NK-92 treated with Interleukin-12 subunit alpha and Interleukin-12 subunit beta, amount 100 ng/mL, for 24 hours (cell line): ENCODE data around the gene HSPA12A.
"Not testable (repeated sequence)": the region's sequence is repeated elsewhere in the genome, so short reads cannot be mapped to it uniquely, and the experiment has no call there.

Source experiments
- DNase-seq: peaks from one replicate; lab custom pipeline; 2025; lab: John Stamatoyannopoulos, UW

Gene HSPA12A

DNA sequence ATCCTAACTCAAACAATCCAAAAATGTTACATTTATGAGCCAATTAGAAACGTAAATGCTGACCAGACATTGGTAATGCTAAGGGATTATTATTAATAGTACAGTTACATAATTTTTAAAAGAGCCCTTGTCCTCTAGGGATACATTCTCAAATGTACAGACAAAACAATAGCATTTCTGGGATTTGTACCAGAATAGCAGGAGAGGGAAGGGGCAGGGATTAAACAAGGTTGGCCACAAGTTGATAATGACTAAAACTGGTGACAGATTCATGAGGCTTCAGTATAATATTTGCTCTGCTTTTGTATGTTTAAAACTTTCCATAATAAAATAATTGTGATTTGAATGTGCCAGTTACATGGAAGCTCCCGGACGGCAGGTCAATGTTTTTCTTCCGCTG lies 27.0 kb downstream of the HSPA12A start:
- no peak for DNase-seq

DNA sequence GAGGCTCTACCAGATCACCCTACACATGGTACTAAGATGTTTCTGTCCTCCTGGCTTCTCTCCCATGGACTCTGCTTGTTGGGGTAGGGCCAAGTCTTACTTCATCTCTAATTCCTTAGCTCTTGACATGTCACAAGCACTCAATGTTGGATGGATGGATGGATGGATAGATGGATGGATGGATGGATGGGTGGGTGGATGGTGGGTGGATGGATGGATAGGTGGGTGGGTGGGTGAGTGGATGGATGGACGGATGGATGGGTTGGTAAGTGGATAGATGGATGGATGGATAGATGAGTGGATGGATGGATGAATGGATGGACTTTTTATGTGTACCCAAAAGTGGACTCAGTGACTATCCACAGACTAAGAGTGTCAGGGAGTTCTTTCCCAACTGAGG lies 28.5 kb downstream of the HSPA12A start:
- no peak for DNase-seq

DNA sequence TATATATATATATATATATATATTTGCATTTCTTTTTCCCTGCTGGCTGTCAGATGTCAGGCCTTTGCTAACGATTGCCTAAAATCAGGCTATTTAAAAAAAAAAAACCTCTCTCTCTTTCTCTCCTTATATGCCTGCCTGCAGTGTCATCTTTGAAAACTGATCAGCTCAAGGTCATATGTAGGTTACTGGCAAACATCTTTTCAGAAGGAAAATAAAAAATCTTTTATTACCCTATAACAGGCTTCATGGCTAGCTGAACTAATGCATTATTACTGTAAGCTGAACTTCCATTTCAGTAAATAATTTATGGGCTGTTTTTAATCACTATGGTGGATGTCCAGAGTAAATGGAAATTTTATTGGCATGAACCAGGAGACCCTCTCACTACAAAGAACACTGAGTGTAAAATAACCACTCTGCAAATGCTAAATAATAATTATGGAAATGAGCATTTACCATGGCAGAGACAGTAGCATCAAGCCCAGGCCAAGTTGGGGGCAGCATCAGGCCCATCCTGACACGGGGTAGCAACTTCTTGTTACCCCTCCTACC lies 29.3 kb downstream of the HSPA12A start:
- DNase-seq = no peak

DNA sequence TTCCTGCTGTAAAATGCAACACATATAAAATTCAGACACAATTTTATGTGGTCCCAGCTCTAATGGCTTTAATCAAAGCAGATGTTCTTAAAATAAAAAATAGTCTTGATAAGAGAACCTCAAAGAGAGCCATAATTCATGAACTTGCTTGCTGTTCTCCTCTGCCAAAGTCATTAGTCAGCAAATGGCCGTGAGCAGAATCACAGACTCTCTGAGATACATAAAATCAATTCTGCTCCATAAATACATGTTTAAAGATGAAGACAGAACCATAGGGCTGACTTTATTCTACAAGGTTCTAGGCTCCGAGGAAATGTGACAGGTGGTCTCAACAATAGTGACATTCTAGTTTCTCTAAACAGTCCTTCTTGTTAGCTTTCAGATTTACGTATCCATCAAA lies 29.8 kb downstream of the HSPA12A start:
- no peak for DNase-seq

DNA sequence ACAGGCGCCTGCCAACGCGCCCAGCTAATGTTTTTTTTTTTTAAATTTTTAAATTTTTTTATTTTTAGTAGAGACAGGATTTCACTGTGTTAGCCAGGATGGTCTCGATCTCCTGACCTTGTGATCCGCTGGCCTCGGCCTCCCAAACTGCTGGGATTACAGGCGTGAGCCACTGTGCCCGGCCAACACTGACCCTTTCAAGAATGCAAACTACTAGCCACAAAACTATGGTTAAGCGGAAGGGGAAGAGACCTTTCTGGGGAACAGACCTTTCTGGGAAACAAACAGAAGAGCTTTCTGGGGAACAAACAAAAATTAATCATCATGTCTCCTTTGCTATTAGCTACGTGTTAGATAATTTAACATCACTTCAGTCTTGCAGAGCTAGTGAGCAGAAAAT lies 30.6 kb downstream of the HSPA12A start:
- not testable (repeated sequence) for DNase-seq

DNA sequence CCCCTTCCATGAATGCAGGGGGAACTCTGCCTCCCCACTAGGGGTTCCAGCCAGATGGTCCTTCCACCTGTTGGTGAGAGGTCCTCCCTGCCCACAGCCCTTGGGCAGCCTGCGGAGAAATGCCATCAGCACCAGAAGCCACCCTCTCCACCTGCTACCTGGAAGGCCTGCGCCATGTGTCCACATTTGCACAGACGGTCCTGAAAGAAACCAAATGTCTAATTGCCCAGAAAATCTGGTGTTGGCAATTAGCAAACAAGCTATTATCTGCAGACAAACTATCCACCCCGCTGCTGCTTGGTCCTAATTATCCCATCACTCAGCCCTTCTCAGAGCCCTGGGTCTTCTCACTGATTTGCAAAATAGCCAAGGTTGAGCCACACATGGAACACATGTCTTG lies 32.3 kb downstream of the HSPA12A start:
- DNase-seq = no peak

DNA sequence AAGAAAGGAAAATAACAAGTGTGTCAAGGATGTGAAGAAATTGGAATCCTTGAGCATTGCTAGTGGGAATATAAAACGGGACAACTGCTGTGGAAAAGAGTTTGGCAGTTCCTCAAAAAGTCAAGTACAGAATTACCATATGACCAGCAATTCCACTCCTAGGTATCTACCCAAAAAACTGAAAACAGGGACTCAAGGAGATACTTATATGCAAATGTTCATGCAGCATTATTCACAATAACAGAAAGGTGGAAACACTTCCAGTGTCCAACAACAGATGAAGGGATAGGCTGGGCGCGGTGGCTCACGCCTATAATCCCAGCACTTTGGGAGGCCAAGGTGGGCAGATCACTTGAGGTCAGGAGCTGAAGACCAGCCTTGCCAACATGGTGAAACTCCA lies 33.5 kb downstream of the HSPA12A start:
- DNase-seq = no peak

DNA sequence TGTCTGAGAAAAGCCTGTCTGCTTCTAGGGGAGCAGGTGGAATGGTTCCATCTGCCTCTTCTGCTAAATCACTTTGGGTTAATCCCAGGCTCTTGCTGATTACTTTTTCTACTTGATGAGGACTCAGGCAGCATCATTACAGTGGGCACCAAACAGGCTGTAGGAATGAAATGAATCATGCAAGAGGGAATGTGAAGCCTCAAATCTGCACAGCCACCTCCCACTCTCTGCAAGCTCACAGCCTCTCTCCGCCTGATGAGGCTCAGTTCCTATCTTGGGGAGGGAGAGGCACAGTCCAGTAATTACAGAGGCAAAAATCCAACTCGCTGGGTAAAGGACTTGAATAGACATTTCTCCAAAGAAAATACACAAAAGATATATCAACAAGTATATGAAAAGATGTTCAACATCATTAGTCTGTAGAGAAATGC lies 34.0 kb downstream of the HSPA12A start:
- no peak for DNase-seq

DNA sequence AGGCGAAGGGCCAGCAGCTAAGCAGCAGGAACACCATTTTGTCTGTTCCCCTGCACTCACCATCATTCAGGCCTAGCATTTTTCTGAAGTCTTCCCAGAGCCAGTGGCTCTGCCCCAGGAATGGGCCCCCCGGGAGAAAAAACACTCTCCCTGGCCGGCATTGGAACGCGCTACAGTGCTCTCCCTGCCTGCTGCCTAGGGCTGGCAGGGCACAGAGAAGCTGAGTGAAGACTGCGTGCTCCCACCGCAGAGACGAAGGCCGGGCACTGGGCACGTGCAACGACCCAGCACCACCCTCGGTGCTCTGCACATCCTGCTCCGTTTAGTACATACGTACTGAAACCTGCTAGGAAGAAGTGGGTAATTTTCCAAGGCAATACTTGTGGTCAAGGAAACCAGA lies 34.4 kb downstream of the HSPA12A start:
- DNase-seq = no peak

DNA sequence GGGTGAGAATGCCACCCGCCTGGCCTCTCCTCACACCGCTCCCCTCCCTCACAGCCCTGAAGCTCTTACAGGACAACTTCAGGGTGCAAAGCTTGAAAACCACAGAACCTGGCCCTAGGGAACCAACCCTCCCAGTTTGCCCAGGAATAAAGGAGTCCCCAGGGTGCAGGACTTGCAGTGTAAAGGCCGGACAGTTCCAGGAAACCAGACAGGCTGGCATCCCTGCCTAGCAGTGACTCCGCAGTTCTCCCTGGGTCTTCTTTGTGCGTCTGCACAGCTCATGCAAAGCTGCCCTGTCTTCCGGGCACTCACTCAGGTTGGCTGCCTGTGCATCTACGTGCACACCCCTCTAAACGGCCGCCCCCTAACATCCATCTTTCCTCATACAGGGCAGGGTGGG lies 36.1 kb downstream of the HSPA12A start:
- no peak for DNase-seq

DNA sequence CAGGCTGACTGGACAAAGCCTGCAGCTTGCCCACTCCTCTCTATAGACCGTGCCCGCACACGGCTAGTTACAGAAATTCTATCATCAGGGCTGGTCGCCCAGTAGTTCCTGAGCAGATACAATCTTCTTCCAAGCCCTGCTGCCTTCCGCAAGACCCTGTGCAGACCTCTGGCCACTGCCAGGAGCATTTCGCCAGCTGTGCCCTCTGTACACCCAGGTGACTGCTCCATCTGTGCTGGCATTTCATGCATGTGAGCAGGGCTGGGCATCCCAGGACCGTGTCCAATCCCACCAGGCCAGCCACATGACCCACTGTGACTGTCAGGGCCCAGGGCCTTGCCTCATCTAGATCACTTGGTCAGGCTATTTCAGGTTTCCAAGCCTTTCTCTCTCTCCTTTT lies 36.9 kb downstream of the HSPA12A start:
- DNase-seq = no peak

DNA sequence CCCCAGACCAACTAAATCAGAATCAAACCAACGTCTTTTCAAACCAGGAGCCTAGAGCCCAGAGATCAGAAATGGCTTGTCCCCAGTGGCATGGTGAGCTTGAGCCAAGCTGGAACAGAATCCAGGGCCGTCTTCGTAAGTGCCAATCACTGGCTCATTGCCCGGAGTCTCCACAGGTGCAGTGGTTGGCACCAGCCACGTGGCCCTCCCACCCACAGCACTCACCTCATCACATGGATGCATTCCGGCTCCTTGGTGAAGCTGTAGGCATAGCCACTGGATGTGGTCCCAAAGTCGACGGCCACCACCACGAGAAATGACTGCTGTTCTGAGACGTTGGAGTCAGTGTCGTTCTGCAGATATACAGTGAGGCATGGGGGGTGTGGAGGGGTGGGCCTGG lies 37.4 kb downstream of the HSPA12A start:
- DNase-seq = no peak

DNA sequence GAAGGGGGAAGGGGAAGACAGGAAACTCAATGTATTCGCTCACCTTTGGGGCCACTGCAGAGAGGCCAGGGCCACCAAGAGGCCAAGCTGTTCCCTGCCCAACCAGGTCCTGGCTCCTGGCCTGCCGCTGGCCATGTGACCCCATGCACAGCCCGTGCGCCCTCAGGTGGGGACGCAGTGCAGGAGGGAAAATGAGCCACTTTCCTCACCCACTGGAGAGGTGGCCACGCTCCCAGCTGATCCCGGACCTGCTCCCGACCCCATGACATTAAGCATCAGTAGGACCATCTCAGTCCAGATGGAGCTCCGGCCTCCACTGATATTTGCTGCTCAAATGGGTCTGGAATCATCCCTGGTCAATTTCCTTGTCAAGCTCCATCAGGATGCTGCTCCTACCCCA lies 40.2 kb downstream of the HSPA12A start:
- no peak for DNase-seq

DNA sequence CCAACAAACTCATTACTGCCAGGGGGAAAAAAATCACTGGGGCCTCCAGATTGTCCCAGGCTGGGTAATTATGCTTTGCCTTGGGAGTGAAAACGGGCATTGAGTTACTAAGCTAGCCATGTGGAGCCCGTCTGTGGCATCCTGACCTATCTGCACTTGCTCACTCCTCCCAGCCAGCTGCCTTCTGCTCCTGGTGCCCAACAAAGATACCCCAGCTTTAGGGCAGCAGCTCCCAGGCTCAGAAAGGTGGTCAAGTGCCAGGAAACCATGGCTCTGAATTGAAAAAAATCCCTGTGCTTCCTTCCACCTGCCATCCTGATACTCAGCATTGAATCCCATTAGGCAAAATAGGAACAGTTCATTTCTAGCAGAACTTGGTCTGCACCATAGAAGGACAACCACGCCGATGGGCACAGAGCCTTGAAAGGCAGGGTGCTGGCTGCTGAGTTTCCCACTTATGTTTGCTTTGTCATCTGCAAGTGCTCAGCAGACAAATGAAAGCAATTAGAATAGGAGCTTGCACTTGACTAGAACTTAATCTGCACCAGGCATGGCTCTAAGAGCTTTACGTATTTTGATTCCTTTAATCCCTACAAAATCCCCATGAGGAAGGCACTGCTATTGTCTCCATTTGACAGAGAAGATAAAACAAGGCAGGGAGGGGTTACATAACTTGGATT lies 42.8 kb downstream of the HSPA12A start:
- DNase-seq = no peak

DNA sequence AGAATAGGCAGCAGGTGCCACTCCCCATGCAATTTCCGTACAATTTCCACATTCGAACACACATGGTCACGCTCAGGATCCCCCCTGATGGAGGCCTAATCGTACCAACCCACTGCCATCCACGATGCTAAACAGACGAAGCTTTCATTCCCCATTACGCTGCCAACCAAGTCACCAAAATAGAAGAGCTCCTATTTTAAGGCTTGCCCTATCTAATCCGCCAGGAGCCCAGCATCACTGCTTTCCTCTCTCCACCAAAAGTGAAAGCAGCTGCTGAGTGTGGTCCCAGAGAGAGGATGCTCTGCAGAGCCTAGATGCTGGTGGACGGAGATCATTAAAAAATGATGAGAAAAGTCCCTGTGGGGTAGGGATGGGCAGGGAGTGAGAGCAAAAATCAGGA lies 43.3 kb downstream of the HSPA12A start:
- DNase-seq = no peak

DNA sequence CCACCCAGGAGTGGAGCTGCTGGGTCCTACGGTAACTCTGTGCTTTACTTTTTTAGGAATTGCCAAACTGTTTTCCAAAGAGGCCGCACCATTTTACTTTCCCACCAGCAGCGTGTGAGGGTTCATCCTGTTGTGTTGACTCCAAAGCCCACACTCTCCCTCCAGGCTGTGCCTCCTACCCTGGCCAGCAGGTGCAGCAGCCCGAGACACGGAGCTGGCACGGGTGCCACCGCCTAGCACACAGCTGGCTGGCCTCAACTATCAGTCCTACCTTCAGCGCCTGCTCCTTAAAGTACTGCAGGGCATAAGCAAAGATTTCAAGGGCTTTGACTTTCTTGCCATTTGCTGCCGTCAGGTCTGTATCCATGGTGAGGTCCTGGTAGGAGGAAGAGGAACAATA lies 44.0 kb downstream of the HSPA12A start:
- no peak for DNase-seq

DNA sequence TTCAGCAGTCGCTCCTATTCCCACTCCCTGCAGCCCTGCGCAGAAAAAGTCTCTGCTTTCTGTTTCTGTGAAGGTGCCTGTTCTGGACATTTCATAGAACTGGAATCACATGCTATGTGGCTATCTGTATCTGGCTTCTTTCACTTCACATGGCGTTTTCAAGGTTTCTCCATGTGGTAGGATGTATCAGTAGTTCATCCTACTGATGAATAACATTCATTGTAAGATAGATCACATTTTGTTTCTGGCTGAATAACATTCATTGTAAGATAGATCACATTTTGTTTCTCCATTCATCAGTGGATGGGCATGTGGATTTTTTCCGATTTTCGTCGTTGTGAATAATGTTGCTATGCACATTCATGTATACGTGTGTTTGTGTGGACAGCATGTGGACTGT lies 44.5 kb downstream of the HSPA12A start:
- DNase-seq = no peak

DNA sequence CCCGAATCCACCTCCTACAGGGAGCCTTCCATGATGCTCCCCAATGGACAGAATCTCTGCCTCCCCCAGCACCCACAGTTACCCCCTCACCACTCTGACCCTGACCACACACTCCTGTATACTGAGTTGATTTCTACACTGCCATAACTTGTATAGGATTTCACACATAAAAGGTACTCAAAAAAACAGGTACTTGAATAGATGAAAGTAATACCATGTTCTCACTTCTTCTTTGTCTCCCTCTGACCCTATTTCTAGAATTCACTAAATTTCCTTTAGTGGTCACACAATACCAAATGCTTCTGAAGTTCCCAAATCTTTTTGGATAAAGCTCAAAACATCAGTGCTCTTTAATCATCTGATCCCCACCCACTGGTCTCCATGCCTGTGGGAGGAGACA lies 45.4 kb downstream of the HSPA12A start:
- DNase-seq = no peak

DNA sequence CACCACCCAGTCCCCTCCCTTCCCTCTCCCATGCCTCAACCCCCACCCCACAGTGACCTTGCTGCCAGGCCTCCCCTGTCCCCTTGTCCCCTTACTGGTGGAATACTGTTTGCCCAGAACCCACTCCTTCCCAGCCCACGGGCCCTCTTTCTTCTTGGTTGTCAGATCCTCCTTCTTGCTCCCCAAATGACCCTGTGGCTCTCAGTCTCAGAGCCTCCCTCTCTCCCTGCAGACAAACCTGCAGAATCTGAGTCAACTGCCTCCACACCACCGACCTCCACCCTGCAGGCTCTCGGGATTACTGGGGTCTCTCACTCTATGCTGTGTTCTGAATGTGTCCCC lies 47.5 kb downstream of the HSPA12A start:
- DNase-seq = no peak

DNA sequence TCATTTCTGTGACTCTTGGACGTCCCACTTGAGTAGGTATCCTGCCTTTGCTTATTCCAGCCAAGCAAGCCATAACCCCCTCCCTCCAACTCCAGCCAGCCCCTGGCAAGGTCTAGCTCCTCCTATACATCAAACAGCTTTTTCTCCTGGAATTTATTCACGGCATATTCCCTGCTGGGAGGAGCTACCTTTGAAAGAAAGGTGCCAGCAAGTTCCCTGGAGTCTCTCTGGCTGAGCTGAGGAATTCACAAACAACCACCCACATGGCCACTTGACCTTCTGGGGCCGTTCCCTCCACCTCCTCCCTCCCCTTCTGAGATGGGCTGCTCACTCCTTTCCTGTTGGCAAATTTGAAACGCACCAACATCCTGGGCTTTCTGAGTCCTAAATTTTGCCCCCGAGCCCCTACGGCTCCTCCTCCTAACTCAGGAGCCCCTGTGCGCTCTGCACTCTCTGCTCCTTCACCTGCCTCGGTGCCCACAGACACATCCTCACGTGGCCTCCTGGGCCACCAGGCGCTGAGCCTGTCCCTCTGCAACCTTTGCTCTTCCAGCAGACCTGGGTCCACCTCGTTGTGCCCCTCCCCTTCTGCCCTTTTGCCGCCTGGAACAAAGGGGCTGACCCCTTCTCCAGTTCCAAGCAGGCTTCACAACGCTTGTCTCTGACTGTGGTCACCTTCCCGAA lies 48.0 kb downstream of the HSPA12A start:
- DNase-seq = no peak

DNA sequence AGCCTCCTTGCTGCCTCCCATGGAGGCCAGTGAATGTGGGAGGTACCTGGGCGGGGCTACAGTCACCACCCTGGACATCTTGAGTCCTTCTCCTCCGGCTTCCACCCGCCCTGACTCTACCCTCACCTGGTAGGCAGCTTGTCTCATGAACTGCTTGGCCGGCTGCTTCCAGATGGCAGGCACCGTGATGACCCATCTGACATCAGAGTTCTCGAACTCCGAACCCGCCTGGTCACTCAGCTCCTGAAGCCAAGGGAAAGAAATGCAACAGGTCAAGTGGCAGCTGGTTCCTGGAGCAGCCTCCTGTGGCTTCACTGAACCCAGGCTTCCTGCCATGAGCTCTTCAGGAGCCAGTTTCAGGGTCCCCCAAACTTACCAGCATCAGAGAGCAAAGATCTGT lies 50.1 kb downstream of the HSPA12A start:
- no peak for DNase-seq

DNA sequence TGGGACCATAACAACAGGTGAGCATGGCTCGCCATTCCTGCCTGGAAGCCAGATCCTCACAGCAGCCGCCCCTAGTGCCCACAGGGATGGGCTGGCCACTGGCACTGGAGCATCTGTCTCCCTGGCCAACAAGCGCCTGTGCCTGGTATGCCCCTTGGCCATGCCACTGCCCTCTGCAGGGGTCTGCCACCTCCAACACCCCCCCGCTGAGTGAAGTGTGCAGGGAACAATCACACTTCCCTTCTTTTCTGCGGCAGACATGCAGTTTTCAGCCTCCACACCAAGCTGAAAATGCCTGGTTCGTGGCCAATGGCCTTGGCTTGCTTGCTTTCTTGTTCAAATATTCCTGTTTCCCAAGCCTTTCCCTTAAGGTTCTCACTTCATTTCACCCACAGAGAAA lies 50.7 kb downstream of the HSPA12A start:
- no peak for DNase-seq

DNA sequence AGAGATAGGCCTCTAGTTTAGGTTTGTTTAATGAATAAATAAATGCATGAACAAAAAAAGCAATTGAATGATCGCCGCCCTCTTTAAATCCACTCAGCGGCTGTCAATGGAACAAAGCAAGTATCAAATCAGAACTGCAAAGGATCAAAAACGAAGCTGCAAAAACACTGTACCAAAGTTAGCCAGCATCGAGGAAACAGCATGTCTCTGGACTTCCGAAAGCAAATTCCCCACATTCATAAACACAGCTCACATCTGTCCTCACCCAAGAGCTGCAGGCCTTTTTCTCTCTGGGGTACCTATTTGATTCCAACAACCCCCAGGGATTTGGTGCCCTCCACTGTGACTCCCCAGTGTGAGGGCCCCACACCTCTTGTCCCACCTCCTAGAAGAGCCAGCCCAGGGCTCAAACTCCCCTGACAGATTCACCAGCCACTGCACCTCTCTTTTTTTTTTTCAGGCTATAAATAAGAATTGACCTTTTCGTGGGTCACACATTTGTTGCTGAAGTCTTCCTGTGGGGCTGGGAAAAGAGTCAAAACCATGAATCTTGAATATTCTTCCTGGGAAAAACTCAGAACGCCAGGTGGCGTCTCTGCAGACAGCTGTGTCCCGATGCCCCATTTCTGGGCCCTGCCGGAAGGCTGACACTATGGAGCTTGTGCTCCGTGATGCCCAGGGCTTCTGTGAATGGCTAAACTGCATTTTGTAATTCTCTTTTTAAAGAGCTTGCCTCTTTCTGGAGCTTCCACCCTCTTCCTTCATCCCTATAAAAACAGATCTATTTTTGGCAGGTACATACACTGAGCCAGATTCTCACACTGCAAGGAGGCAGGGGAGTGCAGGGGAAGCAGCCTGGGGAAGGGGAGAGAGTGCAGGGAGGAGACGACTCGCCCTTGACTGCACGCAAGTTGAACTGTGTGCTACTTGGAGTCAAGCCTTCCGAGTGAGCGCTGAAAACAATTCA lies 51.7 kb downstream of the HSPA12A start:
- no peak for DNase-seq
